Tibial nerve (tissue), 4 donors: ENCODE measurements around the gene CD74. TPM values are rescaled to one million over a fixed set of nuclear protein-coding genes. Genes with fewer than 3 reads are reported as not detected.

Source experiments
- DNase-seq, 2 donors: peaks; one replicate each; pipeline ENCODE4 v3.0.0-alpha.2; 2019; ENCODE audit warnings: low spot score in 2 of 2
- H3K27ac ChIP-seq, 4 donors: fragments of 200-600 bp; sonication (generic) in 3 of 4; one replicate each; pipeline ENCODE4 v1.5.1; 2017 to 2019; ENCODE audit warnings: mild to moderate bottlenecking in 1 of 4
- H3K27me3 ChIP-seq, 2 donors: fragments of 200-600 bp; sonication (generic) in 1 of 2; one replicate each; pipeline versions ENCODE4 v1.5.1 to v1.6.0; 2017 to 2019
- H3K36me3 ChIP-seq, 3 donors: fragments of 200-600 bp; sonication (generic); one replicate each; pipeline ENCODE4 v1.5.1; 2018 to 2019
- H3K4me1 ChIP-seq, 4 donors: fragments of 200-600 bp; sonication (generic) in 3 of 4; one replicate each; pipeline ENCODE4 v1.5.1; 2017 to 2019
- H3K4me3 ChIP-seq, 4 donors: fragments of 200-600 bp; sonication (generic) in 3 of 4; one replicate each; pipeline ENCODE4 v1.5.1; 2017 to 2019; ENCODE audit warnings: mild to moderate bottlenecking in 1 of 4, moderate library complexity in 1 of 4
- H3K9me3 ChIP-seq, 4 donors: fragments of 200-600 bp; sonication (generic) in 3 of 4; one replicate each; pipeline ENCODE4 v1.5.1; 2017 to 2019
- CTCF ChIP-seq, 5 experiments: fragments of 200-600 bp in 3 of 5; fragments of 450-650 bp in 2 of 5; sonication (generic) in 3 of 5; IDR thresholded peaks; one replicate each; pipeline ENCODE4 v1.5.1; 2016 to 2019; ENCODE audit warnings: antibody characterized with exemption in 5 of 5, mild to moderate bottlenecking in 3 of 5, moderate library complexity in 2 of 5
- EP300 ChIP-seq, 2 donors: sonication (generic); formaldehyde crosslinking; IDR thresholded peaks; one replicate each; pipeline ENCODE4 v1.6.1; 2017; ENCODE audit warnings: antibody characterized with exemption in 2 of 2, mild to moderate bottlenecking in 1 of 2
- POLR2A ChIP-seq, 2 donors: fragments of 450-650 bp; IDR thresholded peaks; one replicate each; pipeline ENCODE4 v1.6.1; 2017; ENCODE audit warnings: antibody characterized with exemption in 2 of 2, mild to moderate bottlenecking in 2 of 2, moderate library complexity in 2 of 2
- WGBS, 2 donors: methylation state at CpG; one replicate each; pipeline ENCODE4 v1.1.5; 2018; 5-methylcytosine and 5-hydroxymethylcytosine counted together
- total RNA-seq, 4 donors: library from RNA; depleted of rRNA; stranded (reverse); fragments of >200 nt; gene quantifications; one replicate each; pipeline ENCODE4 v1.1.0, GENCODE V29; 2016

CD74 gene
- total RNA-seq, 4 donors from 2014 or later: 309 to 1,049 (median 557) TPM

- DNase-seq: no peak
- H3K36me3 ChIP-seq: peaks cover 0 to 68% (median 30%) of the 10 kb centered on the region in 3 donors
- no peak overlapping the region for H3K27ac ChIP-seq
- 74 to 76% methylated on average over 15 of the region's 15 CpGs for WGBS, 2 donors
- H3K4me3 ChIP-seq: no peak overlapping the region
- no peaks in the 10 kb centered on the region for H3K9me3 ChIP-seq
- H3K4me1 ChIP-seq: peaks cover 0 to 40% (median 15%) of the 10 kb centered on the region in 4 donors
- TF ChIP-seq POLR2A (IDR thresholded peaks at IDR 0.05) (no peak), EP300 (IDR thresholded peaks at IDR 0.05) (no peak), CTCF (IDR thresholded peaks at IDR 0.05) (no peak)
- no peaks in the 10 kb centered on the region for H3K27me3 ChIP-seq
Observed at GRCh38 chr5:150443242-150444075, 30.7 kb upstream of the CD74 start.

GRCh38 chr5:150442699-150443080, 30.0 kb upstream of the CD74 start:
- Histone ChIP-seq H3K9me3 (no peaks in the 10 kb centered on the region), H3K36me3 (peaks cover 0 to 65% (median 30%) of the 10 kb centered on the region in 3 donors), H3K27me3 (no peaks in the 10 kb centered on the region), H3K27ac (no peak overlapping the region), H3K4me3 (no peak overlapping the region), H3K4me1 (peaks cover 0 to 32% (median 7%) of the 10 kb centered on the region in 4 donors)
- DNase-seq: no peak
- WGBS, 2 donors: 71 to 77% methylated on average over 6 of the region's 6 CpGs
- no peak for TF ChIP-seq EP300 (IDR thresholded peaks at IDR 0.05)
- no peak for TF ChIP-seq CTCF (IDR thresholded peaks at IDR 0.05)
- no peak for TF ChIP-seq POLR2A (IDR thresholded peaks at IDR 0.05)

GRCh38 chr5:150441813-150442698, 29.3 kb upstream of the CD74 start:
- peaks cover 0 to 26% (median 4%) of the 10 kb centered on the region in 4 donors for H3K4me1 ChIP-seq
- no peaks in the 10 kb centered on the region for H3K9me3 ChIP-seq
- peak overlapping the region in 2 of 4 donors; percentile 28 to 29 for H3K27ac ChIP-seq
- WGBS, 2 donors: 53 to 56% methylated on average over 18 of the region's 18 CpGs
- no peaks in the 10 kb centered on the region for H3K27me3 ChIP-seq
- H3K4me3 ChIP-seq: no peak overlapping the region
- peaks cover 0 to 59% (median 30%) of the 10 kb centered on the region in 3 donors for H3K36me3 ChIP-seq
- DNase-seq: no peak
- TF ChIP-seq EP300 (IDR thresholded peaks at IDR 0.05) (no peak), POLR2A (IDR thresholded peaks at IDR 0.05) (no peak), CTCF (IDR thresholded peaks at IDR 0.05) (no peak)

DNA sequence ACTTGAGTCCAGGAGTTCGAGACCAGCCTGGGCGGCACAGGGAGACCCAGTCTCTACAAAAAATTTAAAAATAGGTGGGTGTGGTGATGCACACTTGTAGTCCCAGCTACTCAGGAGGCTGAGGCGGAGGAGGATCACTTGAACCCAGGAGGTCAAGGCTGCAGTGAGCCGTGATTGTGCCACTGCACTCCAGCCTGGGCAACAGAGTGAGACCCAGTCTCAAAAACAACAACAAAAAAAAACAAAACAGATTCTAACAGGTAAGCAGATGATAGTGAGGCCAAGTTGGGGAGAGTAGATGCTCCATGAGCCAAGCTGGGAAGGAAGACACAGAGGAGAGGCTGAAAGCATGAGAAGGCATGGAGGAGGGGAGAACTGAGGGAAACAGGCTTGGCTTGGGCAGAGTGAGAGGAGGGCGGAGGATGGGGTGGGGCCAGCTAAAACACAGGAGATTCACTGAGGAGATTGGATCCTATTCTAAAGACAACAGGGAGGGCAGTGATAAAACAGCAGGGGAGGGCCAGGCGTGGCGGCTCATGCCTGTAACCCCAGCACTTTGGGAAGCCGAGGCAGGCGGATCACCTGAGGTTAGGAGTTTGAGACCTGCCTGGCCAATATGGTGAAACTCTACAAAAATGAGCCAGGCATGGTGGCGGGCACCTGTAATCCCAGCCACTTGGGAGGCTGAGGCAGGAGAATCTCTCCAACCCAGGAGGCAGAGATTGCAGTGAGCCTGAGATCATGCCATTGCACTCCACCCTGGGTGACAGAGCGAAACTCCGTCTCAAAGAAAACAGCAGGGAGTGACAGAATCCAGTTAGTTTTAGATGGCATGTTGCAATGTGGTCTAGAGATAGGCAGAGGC, 28.5 kb upstream of the CD74 start:
- Histone ChIP-seq H3K4me1 (peaks cover 0 to 19% (median 3%) of the 10 kb centered on the region in 4 donors), H3K27ac (peak overlapping the region in 2 of 4 donors; percentile 28 to 29), H3K9me3 (no peaks in the 10 kb centered on the region), H3K36me3 (peaks cover 0 to 50% (median 23%) of the 10 kb centered on the region in 3 donors), H3K27me3 (no peaks in the 10 kb centered on the region), H3K4me3 (no peak overlapping the region)
- 80 to 83% methylated on average over 12 of the region's 12 CpGs for WGBS, 2 donors
- DNase-seq: no peak
- TF ChIP-seq POLR2A (IDR thresholded peaks at IDR 0.05): no peak
- TF ChIP-seq CTCF (IDR thresholded peaks at IDR 0.05): no peak
- TF ChIP-seq EP300 (IDR thresholded peaks at IDR 0.05): no peak
